SK-N-MC (cell line): ENCODE results near the gene RNF14.

Experiments used
- EZH2 ChIP-seq: fragments of 200-600 bp; sonication (generic); IDR thresholded peaks from one replicate; pipeline ENCODE4 v1.6.1; 2017; ENCODE audit warnings: antibody characterized with exemption
- POLR2AphosphoS5 ChIP-seq: IDR thresholded peaks from 2 replicates; pipeline ENCODE4 v1.6.1; 2012; ENCODE audit warnings: mild to moderate bottlenecking, low read depth, low read length, borderline replicate concordance

DNA sequence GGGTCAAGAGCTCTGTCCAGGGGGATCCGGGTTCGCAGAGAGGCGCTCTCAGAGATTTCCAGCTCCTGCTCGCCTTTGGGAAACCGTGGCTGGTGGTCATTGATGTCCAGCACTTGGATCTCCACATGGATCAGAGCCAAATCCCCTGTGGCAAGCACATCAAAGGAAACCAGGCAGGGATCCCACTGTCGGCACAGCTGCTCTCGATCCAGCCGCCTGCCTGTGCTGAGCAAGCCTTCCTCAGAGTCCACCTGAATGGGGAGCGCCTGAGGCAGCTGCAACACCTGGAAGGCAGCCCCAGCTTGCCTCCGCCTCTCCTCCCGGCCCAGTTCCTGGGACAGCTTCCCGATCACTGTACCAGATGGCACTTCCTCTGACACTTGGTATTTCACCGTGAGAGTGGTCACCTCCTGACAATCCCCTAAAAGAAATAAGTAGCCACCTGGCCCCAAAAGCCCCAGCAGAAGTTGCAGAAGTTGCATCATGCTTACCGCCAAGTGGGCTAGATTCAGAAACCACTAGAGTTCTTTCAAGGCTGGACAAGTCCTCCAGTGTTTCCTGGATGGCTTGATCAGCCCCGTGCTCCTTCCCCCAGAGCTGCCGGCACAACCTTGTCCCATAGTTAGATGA lies 11.4 kb upstream of the RNF14 start:
- TF ChIP-seq POLR2AphosphoS5 (no peak), EZH2 (no peak)
